ENCODE measurements around the gene RPN2. TPM values are rescaled to one million over a fixed set of nuclear protein-coding genes. Genes with fewer than 3 reads are reported as not detected.
A peak's percentile ranks its signal among the peaks of the same experiment; 100 is the strongest.

RPN2 gene
- total and polyA plus RNA-seq, 2 of the 13 experiments (the other 11 are each of a cell fraction or from before 2014, with no cell fraction given) = 587 to 1,818 TPM

DNA sequence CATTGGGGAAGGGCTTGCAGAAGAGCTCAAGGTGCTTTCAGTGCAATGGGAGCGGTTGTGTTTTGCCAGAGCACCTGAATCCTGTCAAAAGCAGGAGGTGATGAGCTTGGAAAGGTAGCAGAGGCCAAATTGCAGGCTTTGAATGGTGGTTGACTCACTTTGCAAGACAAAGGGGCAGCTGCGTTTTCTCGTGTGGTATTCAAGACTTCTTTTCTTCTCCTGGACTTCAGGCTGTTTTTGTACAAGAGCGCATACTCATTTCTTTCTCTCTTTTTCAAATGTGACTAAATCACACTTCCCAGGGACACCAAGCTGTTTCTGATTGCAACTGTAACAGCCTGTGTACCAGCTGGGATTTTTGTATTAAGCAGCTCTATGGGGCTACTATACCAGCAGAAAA, 50.2 kb downstream of the RPN2 start:
- H3K27me3 ChIP-seq (ENCODE audit: control insufficient read depth in 1 of 2, insufficient read depth in 2 of 2, low read length in 2 of 2) = no peaks in the 10 kb centered on the region
- no peaks in the 10 kb centered on the region for H4K20me1 ChIP-seq (ENCODE audit: insufficient read depth, low read length)
- H3K4me1 ChIP-seq (ENCODE audit: insufficient read depth, low read length) = no peaks in the 10 kb centered on the region
- no peak overlapping the region for H3K4me2 ChIP-seq (ENCODE audit: low read depth, low read length)
- TF ChIP-seq, protein P1, sequence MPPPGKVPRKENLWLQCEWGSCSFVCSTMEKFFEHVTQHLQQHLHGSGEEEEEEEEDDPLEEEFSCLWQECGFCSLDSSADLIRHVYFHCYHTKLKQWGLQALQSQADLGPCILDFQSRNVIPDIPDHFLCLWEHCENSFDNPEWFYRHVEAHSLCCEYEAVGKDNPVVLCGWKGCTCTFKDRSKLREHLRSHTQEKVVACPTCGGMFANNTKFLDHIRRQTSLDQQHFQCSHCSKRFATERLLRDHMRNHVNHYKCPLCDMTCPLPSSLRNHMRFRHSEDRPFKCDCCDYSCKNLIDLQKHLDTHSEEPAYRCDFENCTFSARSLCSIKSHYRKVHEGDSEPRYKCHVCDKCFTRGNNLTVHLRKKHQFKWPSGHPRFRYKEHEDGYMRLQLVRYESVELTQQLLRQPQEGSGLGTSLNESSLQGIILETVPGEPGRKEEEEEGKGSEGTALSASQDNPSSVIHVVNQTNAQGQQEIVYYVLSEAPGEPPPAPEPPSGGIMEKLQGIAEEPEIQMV (CRISPR knock-in tag; IDR thresholded peaks at IDR 0.05; ENCODE audit: low read depth) = no peak
- TF ChIP-seq RBM22 (optimal IDR thresholded peaks at IDR 0.05; ENCODE audit: low read length) (peak; percentile 87), POLR2AphosphoS2 (IDR thresholded peaks at IDR 0.05; ENCODE audit: low read depth, low read length) (0 out of 2 replicates have a peak, but pooled peaks have one; percentile 33)
- no peaks in the 10 kb centered on the region for H3K79me2 ChIP-seq (ENCODE audit: insufficient read depth, low read length)
- intact Hi-C loops (cut with micrococcal nuclease; ENCODE audit: unreplicated experiment) (no loop called here), in situ Hi-C loops (cut with HindIII; ENCODE audit: extremely low pct_ligation_motif_present, low pct_unique_long_range_greater_than_20kb) (no loop called here)
- no peak for FAIRE-seq
- ChIA-PET CTCF (ENCODE audit: low intra/inter-chr PET ratio, low total read pairs) (no interaction called here), POLR2A (no interaction called here)
- no peaks in the 10 kb centered on the region for H3K9me3 ChIP-seq (ENCODE audit: low read length)
- no peak overlapping the region for H3K27ac ChIP-seq (ENCODE audit: extremely low read length, insufficient read depth, low read length)
- BruUV-seq (replicated peaks) = no TSS peak
- 100% methylated on average over 4 of the region's 4 CpGs for WGBS (ENCODE audit: low lambda C conversion rate)
- no peak overlapping the region for H2AFZ ChIP-seq (ENCODE audit: low read length)
- no peak for DNase-seq (ENCODE audit: low spot score)
- peaks cover 79 to 98% of the 10 kb centered on the region in 2 experiments for H3K36me3 ChIP-seq (replicated peaks in 1 of 2; ENCODE audit: control insufficient read depth in 1 of 2, insufficient read depth in 2 of 2, low read length in 2 of 2)
- H3K9ac ChIP-seq (ENCODE audit: insufficient read depth, low read depth, low read length) = no peak overlapping the region
- no peak for ATAC-seq
- H3K4me3 ChIP-seq (replicated peaks in 1 of 3; ENCODE audit: insufficient read depth in 1 of 3, low read depth in 2 of 3, low read length in 3 of 3) = no peak overlapping the region

DNA sequence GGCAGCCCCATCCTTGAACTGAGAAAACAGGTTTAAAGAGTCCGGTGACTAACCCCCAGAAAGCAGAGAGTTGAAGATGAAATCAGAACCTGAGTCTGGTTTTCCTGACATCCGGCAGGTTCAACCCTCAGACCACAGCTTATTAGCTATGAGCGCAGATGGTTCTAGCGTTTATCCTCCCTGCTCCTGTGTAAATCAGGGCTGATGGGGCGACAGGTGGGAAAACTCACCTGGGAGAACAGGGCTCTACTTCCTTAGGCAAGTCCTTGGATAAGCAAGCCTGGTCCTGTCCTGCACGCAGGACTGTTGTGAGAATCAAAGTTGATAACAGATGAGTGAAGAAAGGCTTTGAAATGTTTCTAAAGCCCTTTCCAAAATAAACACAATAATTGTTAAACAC, 51.1 kb downstream of the RPN2 start:
- ATAC-seq (no peak), FAIRE-seq (no peak), DNase-seq (ENCODE audit: low spot score) (no peak)
- in situ Hi-C loops (cut with HindIII; ENCODE audit: extremely low pct_ligation_motif_present, low pct_unique_long_range_greater_than_20kb) (no loop called here), intact Hi-C loops (cut with micrococcal nuclease; ENCODE audit: unreplicated experiment) (no loop called here)
- no TSS peak for BruUV-seq (replicated peaks)
- Histone ChIP-seq H4K20me1 (ENCODE audit: insufficient read depth, low read length) (no peaks in the 10 kb centered on the region), H3K4me2 (ENCODE audit: low read depth, low read length) (no peak overlapping the region), H2AFZ (ENCODE audit: low read length) (no peak overlapping the region), H3K4me3 (replicated peaks in 1 of 3; ENCODE audit: insufficient read depth in 1 of 3, low read depth in 2 of 3, low read length in 3 of 3) (no peak overlapping the region), H3K36me3 (replicated peaks in 1 of 2; ENCODE audit: control insufficient read depth in 1 of 2, insufficient read depth in 2 of 2, low read length in 2 of 2) (peaks cover 78 to 98% of the 10 kb centered on the region in 2 experiments), H3K9ac (ENCODE audit: insufficient read depth, low read depth, low read length) (no peak overlapping the region), H3K27me3 (ENCODE audit: control insufficient read depth in 1 of 2, insufficient read depth in 2 of 2, low read length in 2 of 2) (no peaks in the 10 kb centered on the region), H3K79me2 (ENCODE audit: insufficient read depth, low read length) (no peaks in the 10 kb centered on the region), H3K27ac (ENCODE audit: extremely low read length, insufficient read depth, low read length) (no peak overlapping the region), H3K9me3 (ENCODE audit: low read length) (no peaks in the 10 kb centered on the region), H3K4me1 (ENCODE audit: insufficient read depth, low read length) (no peaks in the 10 kb centered on the region)
- POLR2A ChIA-PET = no interaction called here
- WGBS (ENCODE audit: low lambda C conversion rate) = 96% methylated on average over 6 of the region's 6 CpGs
- TF ChIP-seq ZNF589 (CRISPR knock-in tag; conservative IDR thresholded peaks at IDR 0.05) (no peak), ZNF367 (CRISPR knock-in tag; IDR thresholded peaks at IDR 0.05; ENCODE audit: borderline replicate concordance) (no peak), ZFYVE20 (CRISPR knock-in tag; IDR thresholded peaks at IDR 0.05; ENCODE audit: borderline replicate concordance, low read depth) (no peak), ZNF547 (CRISPR knock-in tag; IDR thresholded peaks at IDR 0.05) (no peak), TCF7L2 (IDR thresholded peaks at IDR 0.05; ENCODE audit: low read depth, low read length) (no peak), ZNF678 (CRISPR knock-in tag; IDR thresholded peaks at IDR 0.05) (no peak), ESRRA (CRISPR knock-in tag; IDR thresholded peaks at IDR 0.05; ENCODE audit: low read depth) (no peak), NFRKB (IDR thresholded peaks at IDR 0.05) (no peak)
- TF ChIP-seq, protein P2, sequence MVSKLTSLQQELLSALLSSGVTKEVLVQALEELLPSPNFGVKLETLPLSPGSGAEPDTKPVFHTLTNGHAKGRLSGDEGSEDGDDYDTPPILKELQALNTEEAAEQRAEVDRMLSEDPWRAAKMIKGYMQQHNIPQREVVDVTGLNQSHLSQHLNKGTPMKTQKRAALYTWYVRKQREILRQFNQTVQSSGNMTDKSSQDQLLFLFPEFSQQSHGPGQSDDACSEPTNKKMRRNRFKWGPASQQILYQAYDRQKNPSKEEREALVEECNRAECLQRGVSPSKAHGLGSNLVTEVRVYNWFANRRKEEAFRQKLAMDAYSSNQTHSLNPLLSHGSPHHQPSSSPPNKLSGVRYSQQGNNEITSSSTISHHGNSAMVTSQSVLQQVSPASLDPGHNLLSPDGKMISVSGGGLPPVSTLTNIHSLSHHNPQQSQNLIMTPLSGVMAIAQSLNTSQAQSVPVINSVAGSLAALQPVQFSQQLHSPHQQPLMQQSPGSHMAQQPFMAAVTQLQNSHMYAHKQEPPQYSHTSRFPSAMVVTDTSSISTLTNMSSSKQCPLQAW (CRISPR knock-in tag; IDR thresholded peaks at IDR 0.05) = no peak
- CTCF ChIA-PET (ENCODE audit: low intra/inter-chr PET ratio, low total read pairs) = no interaction called here

Data from HepG2 (cell line).